CD4-positive, alpha-beta memory T cell (primary cell): ENCODE results near the gene GARIN1A. TPM values are rescaled to one million over a fixed set of nuclear protein-coding genes. Genes with fewer than 3 reads are reported as not detected.

Source experiments
- CTCF ChIA-PET: fragments of 350-600 bp; sonication (Branson Sonifier 250); formaldehyde crosslinking; loops from one replicate; lab custom pipeline; 2021; ENCODE audit warnings: inconsistent platforms; ENCODE audit not compliant: partially characterized antibody; lab: Charles Lee
- POLR2A ChIA-PET: fragments of 350-600 bp; sonication (Branson Sonifier 250); formaldehyde crosslinking; loops from one replicate; lab custom pipeline; 2021; ENCODE audit not compliant: partially characterized antibody; lab: Charles Lee
- DNase-seq, 5 donors: peaks; one replicate each; pipeline versions ENCODE4 v3.0.0 to v3.0.0-alpha.2; 2020 to 2022; ENCODE audit warnings: mixed read lengths in 1 of 5
- H3K27ac ChIP-seq: one replicate; pipeline ENCODE4 v1.7.0; 2013; ENCODE audit warnings: low read depth, low read length
- H3K27me3 ChIP-seq: 2 replicates; pipeline ENCODE4 v1.7.0; 2013; ENCODE audit warnings: mild to moderate bottlenecking, low read length, moderate library complexity; ENCODE audit not compliant: insufficient read depth
- H3K36me3 ChIP-seq: 2 replicates; pipeline ENCODE4 v1.7.0; 2013; ENCODE audit warnings: mild to moderate bottlenecking, low read length, moderate library complexity; ENCODE audit not compliant: insufficient read depth
- H3K4me1 ChIP-seq: 2 replicates; pipeline ENCODE4 v1.7.0; 2013; ENCODE audit warnings: mild to moderate bottlenecking, low read length, moderate library complexity; ENCODE audit not compliant: insufficient read depth
- H3K4me3 ChIP-seq, 2 donors: one replicate each; pipeline ENCODE4 v1.7.0; 2013; ENCODE audit warnings: low read length in 2 of 2, mild to moderate bottlenecking in 1 of 2
- H3K9me3 ChIP-seq, 2 donors: one replicate each; pipeline ENCODE4 v1.7.0; 2013; ENCODE audit warnings: low read length in 2 of 2, control low read depth in 1 of 2; ENCODE audit not compliant: control insufficient read depth in 1 of 2
- H3K27ac Mint-ChIP-seq, 7 donors: one replicate each; pipeline ENCODE4 v1.8.0; 2020 to 2021; ENCODE audit warnings: mixed read lengths in 7 of 7, mild to moderate bottlenecking in 6 of 7, inconsistent platforms in 3 of 7, moderate library complexity in 3 of 7
- H3K27me3 Mint-ChIP-seq, 2 donors: one replicate each; pipeline ENCODE4 v1.8.0; 2020 to 2021; ENCODE audit warnings: mixed read lengths in 2 of 2
- H3K36me3 Mint-ChIP-seq, 2 donors: one replicate each; pipeline ENCODE4 v1.8.0; 2020 to 2021; ENCODE audit warnings: mixed read lengths in 2 of 2, inconsistent platforms in 1 of 2, mild to moderate bottlenecking in 1 of 2
- H3K4me1 Mint-ChIP-seq, 4 donors: one replicate each; pipeline ENCODE4 v1.8.0; 2020 to 2021; ENCODE audit warnings: mixed read lengths in 4 of 4, mild to moderate bottlenecking in 1 of 4
- H3K4me3 Mint-ChIP-seq, 8 donors: one replicate each; pipeline ENCODE4 v1.8.0; 2020 to 2021; ENCODE audit warnings: mixed read lengths in 8 of 8, mild to moderate bottlenecking in 7 of 8, moderate library complexity in 6 of 8, inconsistent platforms in 3 of 8
- H3K9me3 Mint-ChIP-seq, 8 donors: one replicate each; pipeline ENCODE4 v1.8.0; 2020 to 2021; ENCODE audit warnings: mixed read lengths in 8 of 8, mild to moderate bottlenecking in 5 of 8, inconsistent platforms in 3 of 8, moderate library complexity in 1 of 8
- intact Hi-C: fragments of 100-400 bp; cut with micrococcal nuclease; formaldehyde crosslinking; loops from one replicate; pipeline ENCODE4 v1.15.1; 2023
- polyA plus RNA-seq, 2 donors: library from polyadenylated mRNA; unstranded; fragments of 300-500 nt; fragmentation: Illumina TruSeq; gene quantifications; one replicate each; pipeline ENCODE4 v1.2.3, GENCODE V29; 2021
- total RNA-seq, 2 experiments: library from RNA; stranded (reverse); gene quantifications; one replicate each; pipeline ENCODE4 v1.2.3, GENCODE V29; 2021

Gene GARIN1A
- total and polyA plus RNA-seq, 4 experiments from 2014 or later, result 0.06 to 3.4 (median 1.6) TPM; not detected in 1

DNA sequence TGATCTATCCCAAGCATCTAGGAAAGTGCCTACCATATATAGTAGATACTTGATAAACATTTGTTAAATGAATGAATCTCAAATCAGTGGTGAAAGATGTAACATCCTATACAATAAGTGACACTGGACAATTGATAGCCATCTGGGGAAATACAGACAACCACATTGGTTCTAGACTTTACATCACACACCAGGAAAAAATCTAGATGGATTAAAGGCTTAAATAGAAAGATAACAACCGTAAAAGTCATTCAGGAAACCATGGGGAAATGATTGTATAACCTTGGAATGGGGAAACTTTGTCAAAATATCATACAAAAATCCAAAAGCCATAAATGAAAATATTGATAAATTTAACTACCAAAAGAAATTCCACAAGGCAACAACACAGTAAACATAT, 7.0 kb upstream of the GARIN1A start:
- Histone ChIP-seq H3K4me1 (no peaks in the 10 kb centered on the region), H3K27me3 (no peaks in the 10 kb centered on the region), H3K4me3 (no peak overlapping the region), H3K36me3 (no peaks in the 10 kb centered on the region), H3K9me3 (peaks cover 0 to 5% of the 10 kb centered on the region in 2 donors), H3K27ac (no peak overlapping the region)
- ChIA-PET POLR2A (no interaction called here), CTCF (no interaction called here)
- H3K27ac Mint-ChIP-seq, result peak overlapping the region in 2 of 7 donors; percentile 9 to 34
- no peak overlapping the region for H3K4me3 Mint-ChIP-seq
- H3K36me3 Mint-ChIP-seq, result peaks cover 0 to 18% of the 10 kb centered on the region in 2 donors
- H3K4me1 Mint-ChIP-seq, result no peaks in the 10 kb centered on the region
- H3K9me3 Mint-ChIP-seq, result peaks cover 0 to 24% (median 14%) of the 10 kb centered on the region in 8 donors
- no peak for DNase-seq
- H3K27me3 Mint-ChIP-seq, result no peaks in the 10 kb centered on the region
- intact Hi-C loops, result no loop called here

DNA sequence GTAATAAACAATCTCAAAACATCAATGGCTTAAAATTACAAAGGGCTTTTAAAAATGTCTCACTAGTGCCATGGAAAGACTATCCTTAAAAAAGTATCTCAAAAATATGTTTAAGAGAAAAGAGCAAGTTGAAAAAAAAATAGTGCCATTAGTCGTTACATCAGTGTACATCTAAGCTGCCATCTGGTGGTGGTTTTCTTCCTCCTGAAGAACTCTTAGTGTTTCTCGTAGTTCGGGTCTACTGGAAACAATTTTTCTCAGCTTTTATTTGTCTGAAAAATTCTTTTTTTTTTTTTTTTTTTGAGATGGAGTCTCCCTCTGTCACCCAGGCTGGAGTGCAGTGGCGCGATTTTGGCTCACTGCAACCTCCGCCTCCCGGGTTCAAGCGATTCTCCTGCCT, 5.9 kb upstream of the GARIN1A start:
- H3K4me1 Mint-ChIP-seq, result peaks cover 0 to 1% (median 0%) of the 10 kb centered on the region in 4 donors
- no peak overlapping the region for H3K4me3 ChIP-seq
- H3K27me3 Mint-ChIP-seq, result no peaks in the 10 kb centered on the region
- no peaks in the 10 kb centered on the region for H3K27me3 ChIP-seq
- H3K27ac Mint-ChIP-seq, result no peak overlapping the region
- H3K27ac ChIP-seq, result no peak overlapping the region
- intact Hi-C loops, result no loop called here
- DNase-seq, result no peak
- no peaks in the 10 kb centered on the region for H3K36me3 ChIP-seq
- ChIA-PET CTCF (interaction anchor here (1.0 to 1.4 kb wide), 2 partner anchors 58 to 192 kb away, joined by 3 read pairs; no protein-coding TSS in a partner anchor), POLR2A (interaction anchor here (0.6 kb wide), 2 partner anchors 74 to 255 kb away, joined by 3 read pairs; no protein-coding TSS in a partner anchor)
- H3K9me3 Mint-ChIP-seq, result peaks cover 0 to 14% (median 9%) of the 10 kb centered on the region in 8 donors
- no peak overlapping the region for H3K4me3 Mint-ChIP-seq
- no peaks in the 10 kb centered on the region for H3K4me1 ChIP-seq
- H3K9me3 ChIP-seq, result peaks cover 0 to 3% of the 10 kb centered on the region in 2 donors
- peaks cover 0 to 14% of the 10 kb centered on the region in 2 donors for H3K36me3 Mint-ChIP-seq

DNA sequence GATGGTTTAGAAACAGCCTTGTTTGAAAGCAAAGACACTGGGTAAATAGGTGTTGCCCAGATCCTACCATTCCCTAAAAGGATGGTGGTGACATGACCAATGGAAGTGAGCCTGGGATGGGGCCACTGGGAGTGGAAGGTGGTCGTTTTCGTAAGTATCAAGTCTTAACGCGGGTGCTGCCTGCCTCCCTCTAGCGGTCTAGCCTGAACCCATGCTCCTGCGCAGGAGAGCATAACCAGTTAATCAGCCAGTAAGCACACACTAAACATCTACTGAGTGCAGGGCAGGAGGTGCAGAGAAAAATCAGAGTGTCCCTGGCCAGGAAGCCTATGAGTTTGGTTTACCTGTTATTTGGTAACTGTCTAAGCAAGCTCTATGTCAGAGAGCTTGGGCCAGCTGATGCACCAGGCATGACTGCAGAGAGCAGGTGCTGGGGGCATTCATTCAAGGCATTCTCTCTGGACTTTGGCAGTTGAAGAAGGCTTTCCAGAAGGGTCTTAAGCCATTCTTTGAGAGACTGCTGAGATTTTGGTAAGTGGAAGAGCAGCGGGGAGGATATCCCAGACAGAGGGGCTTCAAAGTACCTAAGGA, 930 bp downstream of the GARIN1A start:
- H3K4me1 Mint-ChIP-seq, result peaks cover 3 to 11% (median 6%) of the 10 kb centered on the region in 4 donors

GRCh38 chr7:128673571-128673970, 1.5 kb downstream of the GARIN1A start:
- Histone ChIP-seq H3K4me3 (no peak overlapping the region), H3K9me3 (no peaks in the 10 kb centered on the region), H3K27me3 (peaks cover 8% of the 10 kb centered on the region), H3K36me3 (no peaks in the 10 kb centered on the region), H3K27ac (no peak overlapping the region), H3K4me1 (no peaks in the 10 kb centered on the region)
- intact Hi-C loops, result no loop called here
- Mint-ChIP-seq H3K9me3 (no peaks in the 10 kb centered on the region), H3K36me3 (no peaks in the 10 kb centered on the region), H3K4me3 (no peak overlapping the region), H3K4me1 (peaks cover 3 to 11% (median 6%) of the 10 kb centered on the region in 4 donors), H3K27me3 (peaks cover 6 to 11% of the 10 kb centered on the region in 2 donors), H3K27ac (peak overlapping the region in 1 of 7 donors; percentile 8)
- CTCF ChIA-PET, result interaction anchor here (1.0 kb wide), 1 partner anchor 65 kb away, joined by 3 read pairs; no protein-coding TSS in a partner anchor
- POLR2A ChIA-PET, result no interaction called here
- DNase-seq, result no peak

More for the DNA sequence above, 930 bp downstream of the GARIN1A start:
- Mint-ChIP-seq H3K9me3 (no peaks in the 10 kb centered on the region), H3K27me3 (peaks cover 6 to 11% of the 10 kb centered on the region in 2 donors), H3K36me3 (no peaks in the 10 kb centered on the region), H3K4me3 (peak overlapping the region in 1 of 8 donors; percentile 1), H3K27ac (peak overlapping the region in 1 of 7 donors; percentile 8)
- ChIA-PET CTCF (interaction anchor here (1.0 kb wide), 1 partner anchor 65 kb away, joined by 3 read pairs; no protein-coding TSS in a partner anchor), POLR2A (interaction anchor here (0.8 kb wide), 1 partner anchor 9 kb away, joined by 3 read pairs; no protein-coding TSS in a partner anchor)
- H3K36me3 ChIP-seq, result no peaks in the 10 kb centered on the region
- H3K27ac ChIP-seq, result no peak overlapping the region
- H3K27me3 ChIP-seq, result peaks cover 8% of the 10 kb centered on the region
- H3K4me1 ChIP-seq, result no peaks in the 10 kb centered on the region
- DNase-seq, result peak in 1 of 5 donors; percentile 8
- no peak overlapping the region for H3K4me3 ChIP-seq
- no peaks in the 10 kb centered on the region for H3K9me3 ChIP-seq
- intact Hi-C loops, result no loop called here

GRCh38 chr7:128676665-128677064, 4.6 kb downstream of the GARIN1A start:
- Mint-ChIP-seq H3K4me1 (peaks cover 3 to 11% (median 5%) of the 10 kb centered on the region in 4 donors), H3K4me3 (no peak overlapping the region), H3K9me3 (no peaks in the 10 kb centered on the region), H3K27me3 (peaks cover 6 to 12% of the 10 kb centered on the region in 2 donors), H3K27ac (no peak overlapping the region), H3K36me3 (no peaks in the 10 kb centered on the region)
- ChIA-PET CTCF (no interaction called here), POLR2A (no interaction called here)
- peaks cover 8% of the 10 kb centered on the region for H3K27me3 ChIP-seq
- no peaks in the 10 kb centered on the region for H3K4me1 ChIP-seq
- H3K9me3 ChIP-seq, result no peaks in the 10 kb centered on the region
- no peak overlapping the region for H3K4me3 ChIP-seq
- H3K27ac ChIP-seq, result no peak overlapping the region
- no peak for DNase-seq
- no peaks in the 10 kb centered on the region for H3K36me3 ChIP-seq
- intact Hi-C loops, result no loop called here

DNA sequence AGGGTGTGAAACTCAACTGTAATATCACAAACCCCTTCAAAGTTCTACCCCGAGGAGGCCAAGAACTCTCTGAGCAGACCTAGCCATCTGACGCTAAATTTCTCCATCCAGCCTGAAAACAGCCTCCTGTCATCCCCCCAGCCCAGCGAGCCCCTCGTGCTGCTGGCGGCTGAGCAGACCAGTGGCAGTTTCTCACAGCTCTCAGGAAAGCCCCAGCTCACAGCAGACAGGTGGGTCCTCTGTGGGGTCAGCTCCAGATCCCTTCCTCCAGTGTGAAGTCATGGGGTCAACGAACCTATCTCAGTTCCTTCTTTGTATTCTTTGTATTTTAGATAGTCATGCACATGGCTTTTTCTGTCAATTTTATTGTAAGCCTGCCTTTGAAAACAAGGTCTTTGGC, 7.8 kb downstream of the GARIN1A start:
- Mint-ChIP-seq H3K4me1 (no peaks in the 10 kb centered on the region), H3K4me3 (no peak overlapping the region), H3K36me3 (peaks cover 0 to 6% of the 10 kb centered on the region in 2 donors), H3K9me3 (no peaks in the 10 kb centered on the region), H3K27ac (no peak overlapping the region), H3K27me3 (peaks cover 3 to 7% of the 10 kb centered on the region in 2 donors)
- intact Hi-C loops, result no loop called here
- H3K4me3 ChIP-seq, result no peak overlapping the region
- POLR2A ChIA-PET, result no interaction called here
- no peaks in the 10 kb centered on the region for H3K4me1 ChIP-seq
- DNase-seq, result no peak
- CTCF ChIA-PET, result no interaction called here
- H3K27me3 ChIP-seq, result peaks cover 5% of the 10 kb centered on the region
- H3K9me3 ChIP-seq, result no peaks in the 10 kb centered on the region
- no peak overlapping the region for H3K27ac ChIP-seq
- no peaks in the 10 kb centered on the region for H3K36me3 ChIP-seq

DNA sequence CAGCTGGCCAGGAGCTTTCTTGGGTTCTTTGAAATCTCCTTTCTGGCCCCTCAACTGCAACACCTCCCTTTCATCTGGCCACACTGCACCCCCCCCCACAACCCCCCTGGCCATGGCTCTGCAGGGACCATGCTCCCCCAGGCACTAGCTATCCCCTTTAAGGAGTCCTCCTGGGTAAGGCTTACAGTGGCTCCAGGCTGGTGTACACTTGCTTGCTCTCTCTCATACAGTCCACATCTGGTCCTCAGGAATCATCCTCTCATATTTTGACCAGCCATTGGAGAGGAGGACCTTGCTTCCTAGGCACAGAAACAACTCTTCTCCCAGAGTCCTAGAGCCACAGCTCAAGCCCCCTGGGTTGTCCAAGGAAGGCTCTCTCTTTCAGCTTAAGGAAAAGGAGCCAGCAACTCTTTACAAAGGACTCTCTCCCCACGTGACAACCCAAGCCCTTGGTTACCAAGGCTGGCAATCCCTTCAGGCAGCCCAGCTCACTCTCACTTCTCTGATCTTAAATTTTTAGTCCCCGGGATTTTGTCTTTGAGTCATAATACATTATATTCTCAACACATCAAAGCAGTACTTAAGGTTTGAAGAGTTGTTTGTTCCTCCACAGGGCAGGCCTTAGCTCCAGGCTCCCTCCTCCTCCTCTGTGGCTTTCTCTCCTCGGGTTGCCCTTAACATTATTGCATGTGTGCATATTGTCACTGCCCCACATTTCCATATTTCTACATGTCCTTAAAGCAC, 9.9 kb downstream of the GARIN1A start:
- Mint-ChIP-seq H3K9me3 (no peaks in the 10 kb centered on the region), H3K4me1 (no peaks in the 10 kb centered on the region), H3K36me3 (peaks cover 0 to 6% of the 10 kb centered on the region in 2 donors), H3K27ac (no peak overlapping the region), H3K27me3 (peaks cover 0 to 1% of the 10 kb centered on the region in 2 donors), H3K4me3 (no peak overlapping the region)
- Histone ChIP-seq H3K4me3 (no peak overlapping the region), H3K27ac (no peak overlapping the region), H3K36me3 (no peaks in the 10 kb centered on the region), H3K4me1 (no peaks in the 10 kb centered on the region), H3K27me3 (no peaks in the 10 kb centered on the region), H3K9me3 (no peaks in the 10 kb centered on the region)
- intact Hi-C loops, result no loop called here
- DNase-seq, result no peak
- POLR2A ChIA-PET, result interaction anchor here (1.1 kb wide), 1 partner anchor 9 kb away, joined by 3 read pairs; no protein-coding TSS in a partner anchor
- CTCF ChIA-PET, result no interaction called here
